ENCODE results near the gene PRKCZ.

DNA sequence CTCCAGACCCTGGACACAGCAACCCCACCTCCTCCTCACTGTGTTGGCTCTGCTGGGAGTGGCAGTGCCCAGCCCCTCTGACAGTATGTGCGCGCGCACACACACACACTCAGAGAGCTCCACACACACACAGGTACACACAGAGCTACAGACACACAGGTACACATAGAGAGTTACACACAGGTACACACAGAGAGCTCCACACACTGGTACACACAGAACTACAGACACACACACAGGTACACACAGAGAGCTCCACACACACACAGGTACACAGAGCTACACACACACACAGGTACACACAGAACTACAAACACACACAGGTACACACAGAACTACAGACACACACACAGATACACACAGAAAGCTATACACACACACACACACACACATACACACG is 6.3 kb upstream of the PRKCZ start:
- no peak for TF ChIP-seq TAF1 (IDR thresholded peaks at IDR 0.05; ENCODE audit: borderline replicate concordance, low read depth, low read length)
- TF ChIP-seq SMC3 (IDR thresholded peaks at IDR 0.05; ENCODE audit: low read depth, low read length) = no peak
- TF ChIP-seq CTCF (IDR thresholded peaks at IDR 0.05) = no peak
- TF ChIP-seq REST (IDR thresholded peaks at IDR 0.05; ENCODE audit: low read depth, low read length) = no peak
- no peak for TF ChIP-seq ELF1 (IDR thresholded peaks at IDR 0.05)
- TF ChIP-seq POLR2AphosphoS5 (IDR thresholded peaks at IDR 0.05; ENCODE audit: low read depth, low read length) = no peak
- no peak for TF ChIP-seq FOXJ3 (CRISPR knock-in tag; IDR thresholded peaks at IDR 0.05)
- no peak for TF ChIP-seq EP300 (IDR thresholded peaks at IDR 0.05; ENCODE audit: borderline replicate concordance in 1 of 2, low read depth in 1 of 2, low read length in 1 of 2)
- TF ChIP-seq GABPA (IDR thresholded peaks at IDR 0.05; ENCODE audit: low read depth) = no peak
- TF ChIP-seq RCOR1 (IDR thresholded peaks at IDR 0.05; ENCODE audit: low read length) = no peak
- TF ChIP-seq SIN3A (IDR thresholded peaks at IDR 0.05; ENCODE audit: borderline replicate concordance, low read depth, low read length) = no peak

Measured in SK-N-SH (cell line).